Activated CD8-positive, alpha-beta memory T cell treated with anti-CD3 and anti-CD28 coated beads for 48 hours (primary cell): ENCODE measurements around the gene NKX2-2.

Experiments used
- DNase-seq, 3 experiments: peaks; one replicate each; pipeline ENCODE4 v3.0.0-alpha.2; 2020; ENCODE audit warnings: low read depth in 2 of 3, low spot score in 2 of 3

Gene NKX2-2

DNA sequence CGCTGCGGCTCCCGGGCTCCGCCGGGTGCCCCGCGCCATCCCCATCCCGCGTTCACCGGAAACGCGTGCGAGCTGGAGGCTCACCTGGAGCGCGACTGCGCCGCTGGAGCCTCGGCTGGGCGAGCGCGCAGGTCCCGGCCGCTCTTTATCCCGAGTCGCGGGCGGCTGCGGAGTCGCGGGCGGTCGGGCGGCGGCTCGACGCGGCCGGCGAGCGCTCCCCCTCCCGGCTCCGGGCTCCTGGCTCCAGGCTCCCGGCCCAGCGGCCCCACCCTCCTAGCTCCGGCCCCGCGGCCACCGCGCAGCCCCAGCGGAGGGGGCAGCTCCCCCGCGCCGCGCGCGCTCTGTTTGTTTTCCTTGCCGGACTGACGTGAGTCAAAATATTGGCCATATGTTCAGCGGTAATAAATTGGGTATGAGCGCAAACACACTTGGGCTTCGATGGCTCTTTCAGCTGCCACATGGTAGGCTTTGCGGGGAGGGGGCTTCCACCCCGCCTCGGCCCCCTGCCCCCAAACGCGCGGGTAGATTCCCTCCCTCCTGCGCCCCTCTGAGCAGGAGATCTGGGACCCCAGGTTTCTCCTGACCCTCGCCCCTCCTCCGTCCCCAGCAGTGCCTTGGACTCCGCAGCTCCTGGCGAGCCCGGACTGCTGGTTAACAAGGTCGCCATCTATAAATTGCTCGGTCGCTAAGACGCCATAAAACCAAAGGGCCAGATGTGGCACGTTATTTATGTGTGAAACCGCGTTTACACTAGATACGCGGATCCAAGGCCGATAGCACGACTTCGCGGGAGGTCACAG lies 8.8 kb upstream of the NKX2-2 start:
- DNase-seq = no peak

GRCh38 chr20:21521596-21522480 lies 8.0 kb upstream of the NKX2-2 start:
- no peak for DNase-seq

- DNase-seq = no peak
These were observed 7.1 kb upstream of the NKX2-2 start for GRCh38 chr20:21520702-21521595.

DNA sequence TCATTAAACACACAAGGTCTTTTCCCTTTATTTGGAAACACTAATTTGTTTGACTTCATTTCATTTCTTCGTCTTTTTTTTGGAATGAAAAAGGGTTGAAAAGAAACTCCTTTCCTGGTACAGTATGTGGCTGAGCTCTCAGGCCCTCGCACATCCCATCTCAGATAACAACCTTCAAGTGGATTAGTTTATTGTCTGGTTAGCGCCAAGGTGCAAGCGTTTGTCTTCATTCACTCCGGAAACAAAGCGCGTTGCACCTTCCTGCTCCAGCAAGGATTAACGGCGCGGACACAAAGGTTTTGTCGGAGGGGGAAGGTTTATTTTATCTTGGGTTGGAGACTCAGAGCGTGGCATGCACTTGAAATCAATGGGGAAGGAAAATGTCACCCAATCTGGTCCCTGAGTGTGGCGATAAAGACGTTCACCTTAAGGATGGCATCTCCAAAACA lies 5.3 kb upstream of the NKX2-2 start:
- DNase-seq = no peak

DNA sequence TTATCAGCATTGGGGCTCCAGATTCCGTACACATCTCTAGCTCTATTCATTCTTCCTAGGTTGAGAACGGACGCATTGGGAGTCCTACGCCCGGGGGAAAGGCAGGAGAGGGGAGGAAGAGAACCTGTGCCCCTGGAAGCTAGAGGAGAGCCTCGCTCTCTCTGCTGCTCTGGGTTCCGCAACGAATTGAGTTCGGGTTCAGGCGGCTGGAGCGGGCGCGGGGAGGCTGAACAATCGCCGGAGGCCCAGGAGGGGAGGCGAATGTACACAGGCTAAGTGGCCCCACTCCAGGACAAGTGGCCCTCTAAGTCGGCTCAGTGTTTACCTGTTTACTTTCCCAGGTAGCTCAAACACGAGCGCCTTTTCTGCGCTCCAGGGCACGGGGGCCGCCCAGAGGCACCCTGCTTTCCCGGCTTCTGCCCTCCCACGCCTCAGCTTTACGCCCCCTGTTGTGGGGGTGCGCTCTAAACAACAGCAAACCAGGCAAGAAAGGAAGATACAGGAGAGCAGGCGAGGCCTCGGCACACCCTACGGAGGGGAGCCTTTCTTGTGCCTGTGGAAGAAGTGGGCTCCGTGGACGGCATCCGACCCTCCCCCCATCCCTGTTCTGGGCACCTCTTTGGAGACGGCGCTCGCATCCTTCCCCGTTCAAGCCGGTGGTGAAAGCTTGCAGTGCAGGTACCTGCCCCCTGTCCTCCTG lies 4.6 kb upstream of the NKX2-2 start:
- DNase-seq = no peak

GRCh38 chr20:21517566-21518277 lies 3.9 kb upstream of the NKX2-2 start:
- DNase-seq = no peak

DNA sequence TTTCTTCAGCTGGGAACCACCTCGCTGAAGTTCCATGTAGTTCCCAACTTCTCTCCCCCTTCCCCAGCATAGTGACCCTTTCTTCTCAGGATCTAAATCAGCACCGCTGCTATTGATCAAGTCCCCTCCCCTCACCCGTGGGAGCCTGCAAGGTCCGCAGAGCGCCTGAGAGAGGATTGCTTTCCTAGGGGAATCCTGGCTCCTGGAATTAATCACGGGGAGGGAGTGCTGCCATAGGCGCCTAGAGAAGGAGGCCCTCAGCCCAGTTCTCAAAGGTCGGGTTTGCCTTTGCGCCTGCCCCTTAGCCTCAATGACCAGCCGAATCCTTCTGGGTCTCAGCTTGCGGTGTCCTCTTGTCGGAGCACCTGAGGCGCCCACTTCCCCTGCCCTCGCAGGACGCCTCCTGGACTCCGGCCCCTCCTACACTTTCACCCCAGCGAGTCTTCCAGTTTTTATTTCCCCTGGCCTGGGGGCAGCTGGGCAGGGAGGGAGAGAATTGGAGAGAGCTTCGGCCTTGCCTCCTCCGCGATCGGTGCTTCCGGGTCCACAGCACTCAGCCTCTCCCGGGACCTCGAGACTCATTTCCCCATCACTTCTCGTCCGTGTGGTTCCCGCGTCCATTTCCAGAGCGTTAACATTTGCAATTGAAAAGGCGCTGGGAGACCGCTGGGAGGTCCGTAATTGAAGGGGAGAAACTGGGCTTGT lies 3.1 kb upstream of the NKX2-2 start:
- no peak for DNase-seq

- DNase-seq = no peak
These were observed 2.3 kb upstream of the NKX2-2 start for GRCh38 chr20:21516180-21516567.

DNA sequence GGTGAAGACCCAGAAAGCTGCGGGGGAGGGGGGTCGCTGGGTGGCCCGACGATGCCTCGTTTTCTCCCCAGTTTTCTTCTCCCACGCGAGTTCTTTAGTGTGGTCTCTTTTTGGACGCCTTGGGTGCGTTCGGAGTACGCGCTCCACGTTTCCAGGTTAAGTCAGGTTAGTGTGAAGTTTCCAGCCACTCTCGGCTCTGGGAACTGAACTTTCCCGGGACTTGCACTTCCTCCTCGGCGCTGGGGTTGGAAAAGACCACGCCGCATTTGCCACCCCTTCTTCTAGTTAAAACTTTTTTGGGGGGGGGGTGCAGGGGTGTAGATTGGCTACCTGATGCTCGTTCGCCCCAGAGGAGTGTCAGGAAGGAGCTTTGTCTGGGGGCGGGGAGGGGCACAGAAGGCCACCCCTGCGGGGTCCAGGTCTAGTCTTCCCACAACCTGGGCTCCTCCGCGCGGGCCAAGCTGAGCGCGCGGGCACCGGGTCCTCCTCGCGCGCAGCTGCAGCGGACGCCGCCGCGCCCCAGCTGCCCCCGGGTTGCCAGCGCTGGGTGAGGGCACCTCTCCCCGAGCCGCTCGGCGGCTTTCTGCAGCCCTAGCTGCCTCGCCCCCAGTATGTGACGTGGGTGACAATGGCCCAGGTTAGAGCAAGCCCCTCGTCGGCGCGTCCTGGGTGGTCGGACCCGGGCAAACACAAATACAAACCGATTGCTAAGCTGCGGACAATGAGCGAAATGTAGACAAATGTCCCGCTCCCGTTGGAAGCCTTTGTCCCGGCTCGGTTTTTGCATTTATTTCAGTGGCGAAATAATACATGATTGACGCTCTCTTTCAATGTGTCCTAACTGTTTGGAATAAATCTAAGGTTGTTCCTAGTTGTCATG lies 1.7 kb upstream of the NKX2-2 start:
- DNase-seq = no peak

- no peak for DNase-seq
These were observed 838 bp upstream of the NKX2-2 start for GRCh38 chr20:21514553-21515251.

DNA sequence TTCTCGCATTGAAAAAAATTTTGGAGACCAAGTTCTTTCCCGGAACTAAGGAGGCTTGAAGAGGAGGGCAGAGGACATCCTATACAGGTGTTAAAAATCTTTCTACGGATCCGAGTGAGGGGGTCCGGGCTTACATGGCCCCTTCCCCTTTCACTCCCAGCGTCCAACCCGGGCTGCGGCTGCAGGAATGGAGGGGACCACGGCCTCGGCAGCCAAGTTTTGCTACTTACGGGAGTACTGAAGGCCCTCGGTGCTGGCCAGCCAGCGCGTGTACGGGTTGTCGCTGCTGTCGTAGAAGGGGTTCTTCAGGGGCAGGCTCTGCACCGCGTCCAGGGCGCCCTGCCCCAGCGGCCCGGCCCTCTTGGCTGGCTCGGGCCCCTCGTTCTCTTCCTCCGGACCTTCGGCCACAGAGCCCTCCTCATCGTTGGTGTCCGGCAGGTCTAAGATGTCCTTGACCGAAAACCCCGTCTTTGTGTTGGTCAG lies 642 bp downstream of the NKX2-2 start:
- no peak for DNase-seq

- no peak for DNase-seq
These were observed 1.2 kb downstream of the NKX2-2 start for GRCh38 chr20:21512634-21513180.

DNA sequence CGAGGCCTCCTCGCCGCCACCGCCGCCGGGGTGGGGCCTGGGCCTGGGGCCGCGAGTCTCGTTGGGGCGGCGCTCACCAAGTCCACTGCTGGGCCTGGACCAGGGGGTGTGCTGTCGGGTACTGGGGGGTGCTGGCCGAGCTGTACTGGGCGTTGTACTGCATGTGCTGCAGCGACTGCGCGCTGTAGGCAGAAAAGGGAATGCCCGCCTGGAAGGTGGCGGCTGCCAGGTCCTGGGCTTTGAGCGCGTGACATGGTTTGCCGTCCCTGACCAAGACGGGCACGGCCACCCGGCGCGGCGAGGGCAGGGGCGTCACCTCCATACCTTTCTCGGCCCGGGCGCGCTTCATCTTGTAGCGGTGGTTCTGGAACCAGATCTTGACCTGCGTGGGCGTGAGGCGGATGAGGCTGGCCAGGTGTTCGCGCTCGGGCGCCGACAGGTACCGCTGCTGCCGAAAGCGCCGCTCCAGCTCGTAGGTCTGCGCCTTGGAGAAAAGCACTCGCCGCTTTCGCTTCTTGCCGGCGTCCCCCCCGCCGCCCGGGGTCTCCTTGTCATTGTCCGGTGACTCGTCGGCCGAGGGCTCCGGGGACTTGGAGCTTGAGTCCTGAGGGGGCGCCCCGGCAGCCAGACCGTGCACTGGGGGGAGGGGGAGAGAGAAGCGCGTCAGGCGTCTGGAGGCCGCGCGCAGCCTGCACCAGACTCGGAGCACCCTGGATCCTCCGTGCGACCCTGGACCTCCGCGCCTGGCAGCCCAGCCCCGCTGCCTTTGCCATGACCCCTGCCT lies 1.8 kb downstream of the NKX2-2 start:
- no peak for DNase-seq

DNA sequence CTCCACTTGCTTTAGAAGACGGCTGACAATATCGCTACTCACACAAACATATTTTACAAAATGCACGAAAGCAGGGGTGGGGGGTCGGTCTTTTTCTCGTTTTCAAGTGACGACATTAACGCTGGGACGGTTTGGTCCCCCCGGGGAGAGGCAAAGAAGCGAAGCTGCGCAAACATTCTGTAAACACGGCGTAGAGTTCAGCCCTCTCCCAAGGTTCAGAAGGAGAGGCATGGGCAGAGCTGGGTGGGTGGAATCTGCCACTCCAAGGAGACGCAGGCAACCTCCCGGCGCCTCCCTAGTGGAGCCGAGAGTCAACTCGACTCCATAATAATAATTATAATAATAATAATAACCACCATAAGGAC lies 2.4 kb downstream of the NKX2-2 start:
- no peak for DNase-seq

- DNase-seq = no peak
These were observed 3.2 kb downstream of the NKX2-2 start for GRCh38 chr20:21510414-21511384.
